KG1 (cell line): ENCODE measurements around the gene SERPINA6.
"Not testable (repeated sequence)": the region's sequence is repeated elsewhere in the genome, so short reads cannot be mapped to it uniquely, and the experiment has no call there.

Source experiments
- DNase-seq: peaks from one replicate; lab custom pipeline; 2025; lab: John Stamatoyannopoulos, UW

SERPINA6 gene, protein sequence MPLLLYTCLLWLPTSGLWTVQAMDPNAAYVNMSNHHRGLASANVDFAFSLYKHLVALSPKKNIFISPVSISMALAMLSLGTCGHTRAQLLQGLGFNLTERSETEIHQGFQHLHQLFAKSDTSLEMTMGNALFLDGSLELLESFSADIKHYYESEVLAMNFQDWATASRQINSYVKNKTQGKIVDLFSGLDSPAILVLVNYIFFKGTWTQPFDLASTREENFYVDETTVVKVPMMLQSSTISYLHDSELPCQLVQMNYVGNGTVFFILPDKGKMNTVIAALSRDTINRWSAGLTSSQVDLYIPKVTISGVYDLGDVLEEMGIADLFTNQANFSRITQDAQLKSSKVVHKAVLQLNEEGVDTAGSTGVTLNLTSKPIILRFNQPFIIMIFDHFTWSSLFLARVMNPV

DNA sequence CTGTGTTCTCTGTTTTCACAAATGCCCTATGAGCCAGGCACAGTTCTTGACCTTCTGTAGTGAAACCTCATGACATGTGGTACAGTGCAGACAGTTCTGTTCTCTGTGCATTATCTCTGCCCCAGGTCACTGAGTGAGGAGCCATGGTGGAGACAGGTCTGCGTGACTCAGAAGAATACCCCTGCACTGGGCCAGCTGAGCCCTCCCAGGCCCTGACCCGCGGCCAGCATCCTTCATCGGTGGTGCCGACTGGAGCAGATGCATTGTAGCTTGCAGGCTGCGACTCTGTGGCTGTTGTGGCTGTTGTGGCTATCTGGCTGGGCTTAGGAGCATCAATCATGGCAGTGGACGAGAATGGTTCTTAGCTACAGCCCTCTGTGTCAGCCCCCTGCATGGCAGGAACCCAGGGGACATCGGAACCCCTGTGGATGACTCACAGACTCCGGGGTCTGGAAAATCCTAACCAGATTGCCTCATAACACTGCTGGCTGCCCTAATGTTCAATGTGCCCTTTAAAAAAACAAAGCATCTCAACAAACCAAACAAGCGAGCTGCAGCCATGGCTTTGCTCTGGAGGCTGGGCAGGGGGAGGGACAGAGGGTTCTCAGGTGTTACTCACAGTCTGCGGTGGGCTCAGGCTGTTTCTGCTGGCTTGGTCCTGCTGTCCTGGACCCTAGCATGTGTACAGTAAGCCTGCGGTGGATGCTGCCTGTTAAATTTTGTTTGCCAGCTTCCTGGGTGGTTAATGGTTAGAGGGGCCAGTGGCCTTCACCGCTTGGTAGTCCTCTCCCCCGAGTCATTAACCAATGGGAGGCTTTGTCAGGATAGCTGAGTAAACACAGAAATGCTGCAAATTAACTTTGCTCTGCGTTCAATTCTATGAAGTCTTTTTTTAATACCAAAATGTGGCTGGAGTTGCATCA lies at the start of gene SERPINA6:
SERPINA6 (minus strand) TSS at position 689 of the 923 bp plus-strand sequence. CDS start 8,688 bp downstream, outside the sequence.
- no peak for DNase-seq

DNA sequence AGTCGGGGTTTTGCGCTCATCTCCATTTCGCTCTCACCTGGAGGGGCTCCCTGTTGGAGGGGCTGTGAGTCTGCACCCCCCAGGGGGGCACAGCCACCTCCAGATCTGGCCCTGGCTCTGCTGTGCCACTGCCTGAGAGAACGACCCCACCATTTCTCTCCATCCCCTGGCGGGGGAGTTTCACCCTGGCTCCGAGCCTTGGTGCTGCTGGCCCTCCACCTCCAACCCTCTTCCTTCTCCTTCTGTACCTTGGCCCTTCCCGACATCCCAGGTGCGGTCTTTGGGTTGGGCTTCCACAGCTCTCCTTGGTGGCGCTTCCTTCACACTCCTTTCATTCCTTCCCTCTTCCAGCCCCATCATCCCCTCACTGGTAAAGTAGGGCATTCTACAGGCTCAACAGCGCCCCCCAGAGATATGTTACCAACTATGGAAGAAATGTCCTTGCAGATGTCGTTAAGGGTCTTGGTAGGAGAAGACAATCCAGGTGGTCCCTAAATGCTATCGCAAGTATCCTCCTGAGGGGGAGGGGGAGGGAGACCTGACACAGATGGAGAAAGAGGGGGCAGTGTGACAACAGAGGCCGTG lies 49.0 kb upstream of the SERPINA6 start:
- DNase-seq: no peak

DNA sequence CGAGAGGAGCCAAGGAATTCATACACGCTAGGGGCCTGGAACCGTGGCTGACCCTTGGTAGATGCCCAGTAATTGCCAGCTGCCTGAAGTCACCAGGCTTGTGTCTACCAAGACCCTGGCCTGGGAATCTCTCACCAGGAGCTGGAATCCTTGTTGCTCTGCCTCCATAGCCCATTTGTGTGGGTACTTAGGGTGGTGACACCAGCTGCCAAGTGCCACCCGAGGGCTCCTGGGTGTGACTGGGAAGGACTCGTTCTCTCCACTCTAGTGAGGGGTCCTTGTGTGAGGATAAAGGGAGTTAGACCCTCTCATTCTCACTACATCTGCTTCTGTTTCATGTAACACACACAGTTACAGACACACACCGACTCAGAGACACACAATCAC lies 47.4 kb upstream of the SERPINA6 start:
- no peak for DNase-seq

DNA sequence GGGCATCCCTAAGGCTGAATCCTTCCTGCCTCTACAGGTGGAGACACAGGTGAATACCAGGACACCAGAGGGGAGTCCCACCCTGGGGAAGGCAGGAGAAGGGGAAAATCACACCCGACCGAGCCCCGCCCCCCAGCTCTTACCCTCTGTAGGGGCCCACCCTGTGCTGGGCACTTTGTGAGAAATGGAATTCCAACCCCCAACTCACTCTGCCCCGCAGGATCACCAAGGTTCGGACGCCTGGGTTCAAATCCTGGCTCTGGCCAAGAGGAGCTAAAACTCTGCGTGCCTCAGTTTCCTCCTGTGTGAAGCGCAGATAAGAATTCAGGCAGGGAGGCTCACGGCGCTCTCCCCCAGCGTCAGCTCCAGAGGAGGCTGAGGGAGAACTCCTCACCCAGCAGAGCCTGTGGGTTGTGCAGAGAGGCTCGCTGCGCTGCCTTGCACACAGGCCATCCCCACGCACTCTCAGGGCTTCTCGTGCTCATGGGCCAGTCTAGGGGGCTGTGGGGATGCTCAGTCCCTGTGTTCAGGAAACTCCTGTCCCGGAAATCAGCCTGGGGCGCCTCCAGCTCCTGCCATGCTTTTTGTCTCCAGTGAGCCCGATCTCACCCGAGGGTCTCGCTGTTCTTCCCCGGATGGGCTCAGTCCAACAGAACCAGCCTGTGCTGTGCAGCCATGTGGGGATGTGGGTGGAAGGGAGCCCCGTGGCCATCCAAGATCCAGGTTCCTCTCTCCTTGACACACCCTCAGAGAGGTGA lies 46.8 kb upstream of the SERPINA6 start:
- not testable (repeated sequence) for DNase-seq

DNA sequence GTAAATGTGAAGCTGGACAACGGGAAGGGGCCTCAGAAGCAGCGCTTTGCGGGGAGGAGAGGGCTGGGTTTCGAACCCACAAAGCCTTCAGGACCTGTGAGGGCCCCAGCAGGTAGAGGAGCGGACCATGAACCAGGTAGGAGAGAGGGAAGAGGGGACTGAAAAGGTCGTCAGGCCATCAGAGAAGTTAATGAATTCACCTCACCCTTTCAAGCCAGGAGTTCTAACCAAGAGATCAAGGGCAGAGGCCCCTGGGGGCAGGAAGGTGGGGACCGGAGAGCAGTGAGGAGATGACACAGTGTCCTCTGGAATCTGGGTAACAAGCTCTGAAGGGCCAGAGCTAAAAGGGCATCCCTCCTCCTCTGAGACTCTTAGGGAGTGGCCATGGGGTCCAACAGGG lies 45.8 kb upstream of the SERPINA6 start:
- DNase-seq: no peak

DNA sequence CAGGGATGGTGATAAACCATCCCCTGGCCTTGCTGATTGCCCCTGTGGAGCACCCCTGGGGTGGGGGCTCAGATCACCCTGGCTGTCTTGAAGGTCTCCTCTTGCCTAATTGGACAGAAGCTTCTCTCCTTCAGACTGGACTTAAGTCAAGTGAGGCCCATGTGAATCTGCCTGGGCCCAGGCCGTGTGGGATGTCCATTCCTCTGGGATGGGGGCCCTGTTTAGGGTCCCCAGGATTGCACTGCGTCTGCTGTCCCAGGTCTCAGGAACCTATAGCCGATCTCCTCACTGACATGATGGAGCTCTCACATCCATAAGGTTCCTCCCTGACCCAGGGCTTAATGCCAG lies 45.1 kb upstream of the SERPINA6 start:
- no peak for DNase-seq

DNA sequence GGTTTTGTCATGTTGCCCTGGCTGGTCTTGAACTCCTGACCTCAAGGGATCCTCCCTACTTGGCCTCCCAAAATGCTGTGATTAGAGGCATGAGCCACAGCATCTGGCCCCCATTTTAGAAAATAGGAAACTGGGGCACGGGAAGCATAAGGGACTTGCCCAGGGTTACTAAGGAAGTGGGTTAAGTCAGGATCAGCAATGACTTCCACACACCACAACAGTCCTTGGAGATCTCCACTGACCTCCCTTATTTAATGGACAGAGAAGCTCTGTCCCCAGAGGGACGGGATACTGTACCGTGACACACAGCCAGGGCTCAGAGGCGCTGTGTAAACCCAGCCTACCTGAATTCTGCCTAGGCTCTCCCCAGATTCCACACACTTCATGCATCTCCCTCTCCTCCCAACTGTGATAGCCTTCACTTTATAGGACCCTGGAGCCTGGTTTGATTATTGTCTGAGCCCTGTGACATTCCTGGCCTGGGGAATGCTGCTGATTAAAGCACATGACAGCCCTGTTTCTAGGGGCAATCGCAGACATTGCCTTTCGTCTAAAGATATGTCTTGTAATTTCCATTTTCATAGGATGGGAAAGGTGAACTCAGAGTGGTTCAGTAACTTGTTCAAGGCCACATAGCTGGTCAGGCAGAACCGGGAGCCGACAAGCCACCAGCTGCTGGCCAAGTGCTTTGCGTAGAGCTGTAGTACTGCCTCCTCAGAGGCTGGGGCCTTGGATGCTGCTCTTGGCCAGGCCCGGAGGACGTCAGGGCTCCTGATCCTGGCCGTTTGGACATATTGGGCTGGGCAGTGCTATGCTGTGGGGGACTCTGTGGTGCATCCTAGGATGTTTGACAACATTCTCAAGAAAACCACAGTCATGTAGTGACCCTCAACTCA lies 44.5 kb upstream of the SERPINA6 start:
- no peak for DNase-seq

DNA sequence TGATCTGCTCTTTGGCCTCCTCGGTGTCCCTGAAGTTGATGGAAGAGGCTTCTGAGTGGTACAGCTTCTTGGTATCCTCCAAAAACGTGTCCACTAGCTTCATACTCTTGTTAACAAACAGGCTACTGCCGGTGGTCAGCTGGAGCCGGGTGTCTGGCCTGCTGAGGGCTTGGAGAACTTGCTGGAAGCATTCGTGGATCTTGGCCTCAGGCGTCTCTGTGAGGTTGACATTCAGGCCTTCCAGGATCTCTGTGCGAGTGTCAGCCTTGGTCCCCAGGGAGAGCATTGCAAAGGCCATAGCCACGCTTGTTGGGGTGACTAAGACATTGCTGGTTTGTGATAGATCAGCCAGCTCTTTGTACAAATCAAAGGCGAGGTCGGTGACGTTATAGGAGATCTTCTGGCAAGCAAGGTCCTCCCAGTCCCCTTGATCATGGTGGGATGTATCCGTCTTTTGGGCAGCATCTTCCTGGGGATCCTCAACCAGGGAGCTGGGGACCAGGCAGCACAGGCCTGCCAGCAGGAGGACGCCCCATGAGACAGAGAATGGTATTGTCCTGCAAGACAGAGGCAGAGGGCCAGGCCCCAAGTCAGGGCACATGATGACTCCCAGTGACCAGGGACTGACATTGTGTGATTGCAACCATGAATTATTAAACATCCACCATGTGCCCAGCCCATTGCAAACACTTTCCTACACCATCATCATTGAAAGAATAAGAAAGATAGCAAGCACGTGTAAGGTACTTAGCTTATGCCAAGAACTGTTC lies 43.2 kb upstream of the SERPINA6 start, which contains the start of gene SERPINA2:
SERPINA2 (minus strand) TSS at position 553 of the 770 bp plus-strand sequence.
- DNase-seq: no peak

DNA sequence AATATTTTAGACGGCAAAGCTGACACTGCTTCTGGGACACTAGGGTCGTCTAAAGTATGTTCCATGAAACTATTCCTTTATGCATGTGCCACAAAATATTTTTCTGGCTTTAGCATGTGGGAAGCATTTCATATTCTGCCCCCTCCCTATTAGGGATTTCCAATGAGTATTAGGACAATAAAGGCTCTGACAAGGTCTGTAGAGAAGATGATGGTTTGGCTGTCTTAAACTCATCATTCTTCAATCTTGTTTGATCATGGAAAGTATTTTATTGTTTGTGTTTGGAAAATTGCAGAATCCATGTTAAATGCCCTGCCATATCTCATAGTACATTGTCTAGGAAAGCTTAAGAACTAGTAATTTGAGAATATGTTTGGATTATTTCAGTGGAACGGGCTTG lies 42.5 kb upstream of the SERPINA6 start:
- DNase-seq: no peak

DNA sequence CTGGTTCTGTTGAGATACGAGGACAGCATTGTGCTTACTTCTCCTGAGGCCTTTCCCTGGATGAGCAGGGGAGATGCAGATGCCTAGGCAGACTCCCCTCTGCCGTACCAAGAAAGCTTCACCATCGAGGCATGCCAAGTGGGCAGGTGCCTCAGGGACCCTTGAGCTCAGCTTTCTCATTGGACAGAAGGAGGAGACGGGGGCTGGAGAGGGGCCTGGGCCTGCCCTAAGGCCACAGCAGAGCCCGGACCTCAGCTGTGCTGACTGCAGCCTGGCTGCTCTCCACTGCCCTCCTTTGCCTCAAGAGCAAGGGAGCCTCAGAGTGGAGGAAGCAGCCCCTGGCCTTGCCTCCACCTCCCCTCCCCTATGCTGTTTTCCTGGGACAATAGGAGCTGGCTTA lies 41.8 kb upstream of the SERPINA6 start:
- no peak for DNase-seq

DNA sequence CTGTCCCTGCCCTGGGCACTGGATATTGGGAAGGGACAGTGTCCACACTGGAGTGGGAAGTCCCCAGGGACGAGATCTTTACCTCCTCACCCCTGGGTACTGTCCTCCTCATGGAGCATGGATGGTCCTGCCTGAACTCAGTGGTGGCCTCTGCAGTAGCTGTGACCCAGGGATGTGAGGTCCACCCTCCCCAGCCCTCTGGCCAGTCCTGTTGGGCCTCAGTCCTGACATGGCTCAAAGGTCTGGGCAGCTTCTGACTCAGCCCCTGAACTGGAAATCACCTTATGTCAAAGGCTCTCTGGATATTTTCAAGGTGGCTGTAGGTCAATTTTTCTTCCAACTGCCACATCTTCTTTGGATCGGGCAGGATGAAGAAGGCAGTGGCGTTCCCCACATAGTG lies 40.9 kb upstream of the SERPINA6 start:
- no peak for DNase-seq

DNA sequence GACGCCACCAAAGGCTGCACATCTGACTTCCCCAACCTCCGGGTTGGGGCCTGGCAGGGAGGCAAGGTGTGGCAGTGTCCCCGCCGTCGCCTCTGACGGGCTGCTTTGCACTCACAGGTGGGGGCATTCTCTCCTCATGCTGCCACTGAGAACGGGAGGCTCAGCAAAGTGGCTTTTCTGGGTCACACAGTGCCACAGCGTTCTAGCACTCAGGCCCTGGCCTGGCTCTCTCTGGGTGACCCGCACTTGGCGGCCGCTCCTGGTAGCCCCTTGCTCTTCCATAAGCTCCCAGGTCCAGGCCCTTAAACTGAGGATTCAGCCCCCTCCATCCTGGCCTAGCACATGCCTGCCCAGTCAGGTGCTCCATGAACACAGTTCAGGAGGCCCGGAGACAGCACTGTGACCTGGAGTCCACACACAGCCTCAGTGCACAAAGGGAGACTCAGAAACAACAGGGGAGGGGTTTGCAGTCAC lies 40.1 kb upstream of the SERPINA6 start:
- no peak for DNase-seq

DNA sequence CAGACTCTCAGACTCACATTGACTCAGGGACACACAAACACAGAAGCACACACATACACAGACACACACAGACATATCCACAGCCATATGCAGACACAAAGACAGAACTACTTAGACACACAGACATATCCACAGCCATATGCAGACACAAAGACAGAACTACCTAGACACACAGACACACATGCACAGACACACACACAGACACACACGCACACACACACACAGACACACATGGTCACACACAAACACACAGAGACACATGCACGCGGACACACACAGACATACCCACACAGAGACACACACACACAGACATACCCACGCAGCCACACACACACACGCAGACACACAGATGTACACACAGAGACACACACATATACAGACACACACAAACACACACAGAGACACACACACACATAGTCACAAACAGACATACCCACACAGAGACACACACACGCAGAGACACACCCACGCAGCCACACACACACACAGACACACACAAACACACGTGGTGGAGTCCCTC lies 39.5 kb upstream of the SERPINA6 start:
- no peak for DNase-seq

DNA sequence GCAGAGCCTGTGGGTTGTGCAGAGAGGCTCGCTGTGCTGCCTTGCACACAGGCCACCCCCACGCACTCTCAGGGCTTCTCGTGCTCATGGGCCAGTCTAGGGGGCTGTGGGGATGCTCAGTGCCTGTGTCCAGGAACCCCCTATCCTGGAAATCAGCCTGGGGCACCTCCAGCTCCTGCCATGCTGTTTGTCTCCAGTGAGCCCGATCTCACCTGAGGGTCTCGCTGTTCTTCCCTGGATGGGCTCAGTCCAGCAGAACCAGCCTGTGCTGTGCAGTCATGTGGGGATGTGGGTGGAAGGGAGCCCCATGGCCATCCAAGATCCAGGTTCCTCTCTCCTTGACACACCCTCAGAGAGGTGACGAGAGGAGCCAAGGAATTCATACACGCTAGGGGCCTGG lies 38.5 kb upstream of the SERPINA6 start:
- DNase-seq: no peak

DNA sequence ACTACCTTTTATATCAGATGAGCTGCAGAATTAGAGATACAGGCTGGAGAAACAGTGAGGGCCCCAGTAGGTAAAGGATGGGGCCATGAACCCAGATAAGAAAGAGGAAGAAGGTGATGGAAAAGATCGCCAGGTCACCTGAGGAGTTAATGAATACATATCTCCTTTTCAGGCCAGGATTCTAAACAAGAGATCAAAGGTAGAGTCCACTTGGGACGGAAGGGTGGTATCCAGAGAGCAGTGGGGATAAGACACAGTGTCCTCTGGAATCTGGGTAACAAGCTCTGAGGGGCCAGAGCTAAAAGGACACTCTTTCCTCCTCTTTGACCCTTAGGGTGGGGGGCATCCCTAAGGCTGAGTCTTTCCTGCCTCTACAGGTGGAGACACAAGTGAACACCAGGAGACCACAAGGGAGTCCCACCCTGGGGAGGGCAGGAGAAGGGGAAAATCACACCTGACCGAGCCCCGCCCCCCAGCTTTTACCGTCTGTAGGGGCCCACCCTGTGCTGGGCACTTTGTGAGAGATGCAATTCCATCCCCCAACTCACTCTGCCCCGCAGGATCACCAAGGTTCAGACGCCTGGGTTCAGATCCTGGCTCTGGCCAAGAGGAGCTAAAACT lies 37.9 kb upstream of the SERPINA6 start:
- DNase-seq: no peak

DNA sequence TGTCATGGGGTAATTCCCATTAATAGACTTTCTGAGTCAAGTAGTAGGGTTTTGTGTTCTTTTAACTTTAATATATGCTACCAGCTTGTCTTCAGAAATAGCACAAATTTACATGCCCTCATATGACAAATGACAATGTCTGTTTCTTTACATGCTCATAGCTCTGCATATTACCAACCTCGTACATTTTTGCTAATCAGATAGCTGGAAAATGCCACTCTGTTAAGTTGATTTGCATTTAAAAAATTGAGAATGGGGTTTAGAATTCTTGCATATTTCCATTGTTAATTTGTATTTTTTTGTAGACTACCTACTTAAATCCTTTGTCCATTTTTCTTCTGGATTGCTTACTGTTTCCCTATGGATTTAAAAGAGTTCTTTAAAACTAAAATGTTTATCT lies 34.0 kb upstream of the SERPINA6 start:
- no peak for DNase-seq

DNA sequence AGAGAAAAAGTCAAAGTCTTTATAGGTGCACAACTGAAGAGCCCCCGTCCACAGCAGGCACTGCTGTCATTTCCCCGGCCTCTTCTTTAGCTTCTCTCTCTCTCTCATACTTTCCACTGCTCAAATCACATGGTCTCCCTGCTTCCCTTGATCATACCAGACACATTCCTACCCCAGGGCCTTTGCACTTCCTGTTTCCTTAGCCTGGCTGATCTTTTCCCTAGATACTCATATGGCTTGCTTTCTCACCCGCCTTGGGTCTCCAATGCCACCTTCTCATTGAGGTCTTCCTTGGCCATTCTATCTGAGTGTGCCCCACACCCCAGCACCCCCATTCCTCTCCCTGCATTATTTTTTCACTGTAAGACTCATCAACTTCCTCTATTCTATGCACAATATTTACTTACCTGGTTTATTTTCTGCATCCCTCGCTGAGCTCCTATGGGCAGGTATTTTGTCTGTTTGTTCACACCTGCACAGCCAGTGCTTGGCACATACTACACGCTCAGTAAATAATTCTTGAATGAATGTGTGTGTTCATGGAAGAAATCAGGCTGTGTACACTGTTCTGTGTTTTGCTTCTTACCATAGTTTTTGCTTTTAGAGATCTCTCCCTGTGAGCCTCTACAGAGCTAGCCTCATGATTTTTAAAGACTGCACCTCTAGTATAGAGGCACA lies 33.4 kb upstream of the SERPINA6 start:
- no peak for DNase-seq

DNA sequence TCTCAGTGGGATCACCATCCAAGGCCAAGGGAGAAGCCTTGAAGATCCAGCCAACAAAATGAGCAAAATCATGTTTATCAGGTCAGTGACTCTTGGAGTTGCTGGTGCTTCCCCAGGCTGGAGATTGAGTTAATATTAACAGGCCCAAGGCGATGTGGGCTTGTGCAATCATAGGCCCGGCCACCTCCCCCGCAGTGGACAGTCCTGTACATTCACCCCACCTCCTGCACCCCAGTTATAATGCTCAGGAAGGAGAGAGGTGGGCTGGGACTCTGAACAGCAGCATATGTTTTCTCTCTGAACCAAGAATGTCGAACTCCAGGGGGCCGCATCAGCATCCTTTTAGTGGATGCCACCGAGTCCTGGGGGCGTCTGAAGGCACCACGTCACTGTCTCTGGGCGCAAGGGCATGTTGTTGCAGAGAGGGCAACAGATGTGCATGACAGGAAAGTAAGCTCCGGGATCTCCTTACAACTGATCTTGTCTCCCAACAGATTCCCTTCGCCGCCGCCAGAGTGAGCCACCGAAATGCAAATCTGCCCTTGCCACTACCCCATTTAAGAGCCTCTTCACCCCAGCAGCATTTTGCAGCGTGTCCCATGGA lies 32.2 kb upstream of the SERPINA6 start:
- DNase-seq: no peak
